ENCODE results near the gene KBTBD2.
"Not testable (repeated sequence)": the region's sequence is repeated elsewhere in the genome, so short reads cannot be mapped to it uniquely, and the experiment has no call there.

KBTBD2 gene

GRCh38 chr7:32891043-32891799 lies at the start of gene KBTBD2:
TSS of gene KBTBD2 (minus strand) at chr7:32891760. CDS start at chr7:32879604, 12,156 bp downstream.
- no peak for FAIRE-seq

GRCh38 chr7:32941181-32941580 lies 49.6 kb upstream of the KBTBD2 start:
- FAIRE-seq = no peak

GRCh38 chr7:32937344-32938174 lies 46.0 kb upstream of the KBTBD2 start:
- FAIRE-seq = no peak

- FAIRE-seq = no peak
Observed at GRCh38 chr7:32936689-32937088, 45.1 kb upstream of the KBTBD2 start.

GRCh38 chr7:32935558-32935957 lies 44.0 kb upstream of the KBTBD2 start:
- no peak for FAIRE-seq

- FAIRE-seq = no peak
Observed at GRCh38 chr7:32930378-32930777, 38.8 kb upstream of the KBTBD2 start.

- FAIRE-seq = no peak
Observed at GRCh38 chr7:32929430-32930143, 38.0 kb upstream of the KBTBD2 start.

- FAIRE-seq = no peak
Observed at GRCh38 chr7:32928785-32929298, 37.3 kb upstream of the KBTBD2 start.

GRCh38 chr7:32921896-32922295 lies 30.3 kb upstream of the KBTBD2 start:
- no peak for FAIRE-seq

GRCh38 chr7:32916994-32917393 lies 25.4 kb upstream of the KBTBD2 start:
- FAIRE-seq = not testable (repeated sequence)

GRCh38 chr7:32916006-32916405 lies 24.4 kb upstream of the KBTBD2 start:
- FAIRE-seq = no peak

- FAIRE-seq = no peak
Observed at GRCh38 chr7:32915041-32915536, 23.5 kb upstream of the KBTBD2 start.

GRCh38 chr7:32914184-32914583 lies 22.6 kb upstream of the KBTBD2 start:
- FAIRE-seq = no peak

- FAIRE-seq = no peak
Observed at GRCh38 chr7:32910195-32910594, 18.6 kb upstream of the KBTBD2 start.

GRCh38 chr7:32905175-32905662 lies 13.7 kb upstream of the KBTBD2 start:
- no peak for FAIRE-seq

- no peak for FAIRE-seq
Observed at GRCh38 chr7:32901629-32902028, 10.1 kb upstream of the KBTBD2 start.

GRCh38 chr7:32900433-32900995 lies 9.0 kb upstream of the KBTBD2 start:
- no peak for FAIRE-seq

GRCh38 chr7:32897376-32897775 lies 5.8 kb upstream of the KBTBD2 start:
- not testable (repeated sequence) for FAIRE-seq

GRCh38 chr7:32896564-32897347 lies 5.2 kb upstream of the KBTBD2 start:
- no peak for FAIRE-seq

GRCh38 chr7:32894171-32894570 lies 2.6 kb upstream of the KBTBD2 start:
- no peak for FAIRE-seq

GRCh38 chr7:32893722-32894121 lies 2.2 kb upstream of the KBTBD2 start:
- FAIRE-seq = no peak

GRCh38 chr7:32893207-32893524 lies 1.6 kb upstream of the KBTBD2 start:
- no peak for FAIRE-seq

All from colon (tissue), 2 donors.